Gastrocnemius medialis (tissue), 4 donors: ENCODE measurements around the gene TPD52L1. TPM values are rescaled to one million over a fixed set of nuclear protein-coding genes. Genes with fewer than 3 reads are reported as not detected.
A peak's percentile ranks its signal among the peaks of the same experiment; 100 is the strongest.

Experiments
- ATAC-seq, 2 donors: fragments of 150-250 bp; one replicate each; pipeline ENCODE4 v1.9.1; 2016
- DNase-seq, 2 donors: peaks; one replicate each; pipeline ENCODE4 v3.0.0-alpha.2; 2019
- H3K27ac ChIP-seq, 4 donors: fragments of 200-600 bp; sonication (generic); 1 replicate in 1 of 4; 2 replicates in 3 of 4; pipeline ENCODE4 v1.5.1; 2016 to 2018; ENCODE audit warnings: mild to moderate bottlenecking in 2 of 4, moderate library complexity in 1 of 4
- H3K27me3 ChIP-seq, 3 donors: fragments of 200-600 bp; sonication (generic) in 2 of 3; 1 replicate in 1 of 3; 2 replicates in 2 of 3; pipeline versions ENCODE4 v1.5.1 to v1.6.0; 2016 to 2019; ENCODE audit warnings: mild to moderate bottlenecking in 1 of 3, moderate library complexity in 1 of 3
- H3K36me3 ChIP-seq, 2 donors: fragments of 200-600 bp; sonication (generic) in 1 of 2; one replicate each; pipeline ENCODE4 v1.5.1; 2017 to 2018
- H3K4me1 ChIP-seq, 2 donors: fragments of 200-600 bp; sonication (generic) in 1 of 2; one replicate each; pipeline ENCODE4 v1.5.1; 2016 to 2017; ENCODE audit warnings: mild to moderate bottlenecking in 2 of 2
- H3K4me3 ChIP-seq, 4 donors: fragments of 200-600 bp; sonication (generic) in 3 of 4; 1 replicate in 1 of 4; 2 replicates in 3 of 4; pipeline ENCODE4 v1.5.1; 2016 to 2019; ENCODE audit warnings: mild to moderate bottlenecking in 2 of 4
- H3K9me3 ChIP-seq, 3 donors: fragments of 200-600 bp; sonication (generic) in 2 of 3; 1 replicate in 1 of 3; 2 replicates in 2 of 3; pipeline ENCODE4 v1.5.1; 2016 to 2019
- POLR2A ChIP-seq, 2 donors: fragments of 450-650 bp; IDR thresholded peaks; one replicate each; pipeline ENCODE4 v1.6.1; 2017; ENCODE audit warnings: antibody characterized with exemption in 2 of 2, mild to moderate bottlenecking in 2 of 2, moderate library complexity in 2 of 2
- in situ Hi-C, 4 donors: fragments of 200-750 bp; cut with MboI; loops; one replicate each; pipeline versions ENCODE4 v1.15.0 to v1.8.0; 2017; ENCODE audit warnings: low sequenced_read_pairs in 4 of 4
- intact Hi-C: fragments of 100-400 bp; cut with DNase I; formaldehyde crosslinking; loops from one replicate; pipeline ENCODE4 v1.15.1; 2023; ENCODE audit warnings: low total_unique reads
- total RNA-seq, 4 donors: library from RNA; depleted of rRNA; stranded (reverse); fragments of >200 nt; gene quantifications; one replicate each; pipeline versions ENCODE4 v1.1.0 to v1.2.3, GENCODE V29; 2016
- TF ChIP-seq, protein P1 (sequence below), 5 experiments: fragments of 450-650 bp in 3 of 5; fragments of 200-600 bp in 2 of 5; sonication (generic) in 2 of 5; IDR thresholded peaks in 4 of 5; conservative IDR thresholded peaks in 1 of 5; 1 replicate in 4 of 5; 2 replicates in 1 of 5; pipeline ENCODE4 v1.5.1; 2016 to 2019; ENCODE audit warnings: antibody characterized with exemption in 5 of 5, mild to moderate bottlenecking in 3 of 5, moderate library complexity in 3 of 5

TPD52L1 gene
- total RNA-seq, 4 donors from 2014 or later, result 47.6 to 152 (median 123) TPM

DNA sequence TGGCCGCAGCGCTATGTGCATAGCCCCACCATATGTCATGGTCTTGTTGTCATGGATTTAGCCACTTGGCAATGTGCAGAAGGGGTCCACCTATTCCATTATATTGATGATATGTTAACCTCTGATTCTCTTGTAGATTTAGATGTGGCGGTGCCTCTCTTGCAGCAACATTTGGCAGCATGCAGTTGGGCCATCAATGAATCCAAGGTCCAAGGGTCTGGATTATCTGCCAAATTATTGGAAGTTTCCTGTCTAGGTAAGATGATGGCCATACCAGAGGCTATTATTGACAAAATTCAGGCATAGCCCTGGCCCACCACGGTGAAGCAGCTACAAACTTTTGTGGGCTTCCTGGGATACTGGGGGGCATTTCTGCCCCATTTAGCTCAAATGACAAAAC, 116.8 kb downstream of the TPD52L1 start:
- DNase-seq (no peak), ATAC-seq (no peak)
- TF ChIP-seq POLR2A (IDR thresholded peaks at IDR 0.05), result no peak
- TF ChIP-seq, protein P1, sequence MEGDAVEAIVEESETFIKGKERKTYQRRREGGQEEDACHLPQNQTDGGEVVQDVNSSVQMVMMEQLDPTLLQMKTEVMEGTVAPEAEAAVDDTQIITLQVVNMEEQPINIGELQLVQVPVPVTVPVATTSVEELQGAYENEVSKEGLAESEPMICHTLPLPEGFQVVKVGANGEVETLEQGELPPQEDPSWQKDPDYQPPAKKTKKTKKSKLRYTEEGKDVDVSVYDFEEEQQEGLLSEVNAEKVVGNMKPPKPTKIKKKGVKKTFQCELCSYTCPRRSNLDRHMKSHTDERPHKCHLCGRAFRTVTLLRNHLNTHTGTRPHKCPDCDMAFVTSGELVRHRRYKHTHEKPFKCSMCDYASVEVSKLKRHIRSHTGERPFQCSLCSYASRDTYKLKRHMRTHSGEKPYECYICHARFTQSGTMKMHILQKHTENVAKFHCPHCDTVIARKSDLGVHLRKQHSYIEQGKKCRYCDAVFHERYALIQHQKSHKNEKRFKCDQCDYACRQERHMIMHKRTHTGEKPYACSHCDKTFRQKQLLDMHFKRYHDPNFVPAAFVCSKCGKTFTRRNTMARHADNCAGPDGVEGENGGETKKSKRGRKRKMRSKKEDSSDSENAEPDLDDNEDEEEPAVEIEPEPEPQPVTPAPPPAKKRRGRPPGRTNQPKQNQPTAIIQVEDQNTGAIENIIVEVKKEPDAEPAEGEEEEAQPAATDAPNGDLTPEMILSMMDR (IDR thresholded peaks at IDR 0.05 in 4 of 5, conservative IDR thresholded peaks at IDR 0.05 in 1 of 5), result no peak
- intact Hi-C loops (no loop called here), in situ Hi-C loops (loop anchor here in 1 of 4 donors (25.0 kb wide), 1 partner anchor 108 kb away; the partner anchor contains the start of gene TPD52L1)
- Histone ChIP-seq H3K9me3 (no peaks in the 10 kb centered on the region), H3K36me3 (peaks cover 0 to 4% of the 10 kb centered on the region in 2 donors), H3K4me3 (no peak overlapping the region), H3K27ac (no peak overlapping the region), H3K27me3 (no peaks in the 10 kb centered on the region), H3K4me1 (peaks cover 5 to 6% of the 10 kb centered on the region in 2 donors)

DNA sequence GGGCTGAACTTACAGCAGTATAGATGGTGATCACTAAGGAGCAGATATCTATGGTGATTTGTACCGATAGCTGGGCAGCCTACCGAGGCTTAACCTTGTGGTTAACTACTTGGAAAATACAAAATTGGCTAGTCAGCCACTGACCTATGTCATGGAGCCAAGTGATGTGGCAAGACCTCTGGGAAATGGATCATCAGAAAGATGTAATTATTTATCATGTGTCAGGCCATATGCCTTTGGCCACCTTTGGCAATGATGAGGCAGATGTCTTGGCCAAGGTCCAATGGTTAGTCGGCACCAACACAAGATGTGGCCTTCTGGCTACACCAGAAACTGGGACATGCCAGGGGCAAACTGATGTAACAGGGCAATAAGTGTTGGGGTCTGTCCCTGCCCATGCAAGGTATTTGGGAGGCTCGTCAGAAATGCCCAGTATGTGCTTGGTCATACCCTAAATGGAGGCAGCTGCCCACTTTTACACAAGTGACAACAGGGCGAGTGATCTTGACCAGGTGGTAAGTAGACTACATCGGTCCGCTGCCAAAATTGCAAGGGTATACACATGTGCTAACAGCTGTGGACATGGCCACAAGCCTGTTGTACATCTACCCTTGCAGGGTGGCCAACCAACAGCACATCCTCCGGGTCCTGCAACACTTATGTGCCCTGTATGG, 118.0 kb downstream of the TPD52L1 start:
- TF ChIP-seq, protein P1 (IDR thresholded peaks at IDR 0.05 in 4 of 5, conservative IDR thresholded peaks at IDR 0.05 in 1 of 5), result no peak
- TF ChIP-seq POLR2A (IDR thresholded peaks at IDR 0.05), result no peak
- Histone ChIP-seq H3K4me3 (no peak overlapping the region), H3K4me1 (peaks cover 9 to 11% of the 10 kb centered on the region in 2 donors), H3K27me3 (no peaks in the 10 kb centered on the region), H3K9me3 (no peaks in the 10 kb centered on the region), H3K36me3 (peaks cover 0 to 4% of the 10 kb centered on the region in 2 donors), H3K27ac (no peak overlapping the region)
- DNase-seq (no peak), ATAC-seq (no peak)
- intact Hi-C loops (no loop called here), in situ Hi-C loops (loop anchor here in 1 of 4 donors (25.0 kb wide), 1 partner anchor 109 kb away; the partner anchor contains the start of gene TPD52L1)

DNA sequence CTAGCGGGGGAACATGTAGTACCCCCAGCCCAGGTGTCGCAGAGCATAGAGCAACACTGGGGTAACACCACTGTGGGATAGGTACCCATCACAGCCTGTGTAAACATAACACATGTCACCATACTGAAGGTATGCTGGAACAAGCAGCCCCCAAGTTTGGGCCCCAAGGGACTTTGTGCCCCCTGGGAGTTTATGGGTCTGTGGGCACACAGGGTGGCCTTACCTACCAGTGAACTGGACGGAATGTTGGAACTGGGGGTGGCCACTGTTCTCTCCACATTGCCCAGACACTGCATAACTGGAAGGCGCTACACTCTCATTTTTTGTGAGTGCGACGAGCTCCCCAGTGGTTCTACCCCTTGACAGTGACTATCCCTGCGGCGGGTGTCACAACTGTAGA, 119.7 kb downstream of the TPD52L1 start:
- no peak for ATAC-seq
- Histone ChIP-seq H3K27me3 (no peaks in the 10 kb centered on the region), H3K4me1 (peaks cover 11 to 20% of the 10 kb centered on the region in 2 donors), H3K27ac (no peak overlapping the region), H3K36me3 (peaks cover 0 to 4% of the 10 kb centered on the region in 2 donors), H3K4me3 (no peak overlapping the region), H3K9me3 (no peaks in the 10 kb centered on the region)
- intact Hi-C loops, result no loop called here
- no peak for DNase-seq
- in situ Hi-C loops, result loop anchor here in 1 of 4 donors (25.0 kb wide), 1 partner anchor 111 kb away; the partner anchor contains the start of gene TPD52L1
- TF ChIP-seq POLR2A (IDR thresholded peaks at IDR 0.05), result no peak

DNA sequence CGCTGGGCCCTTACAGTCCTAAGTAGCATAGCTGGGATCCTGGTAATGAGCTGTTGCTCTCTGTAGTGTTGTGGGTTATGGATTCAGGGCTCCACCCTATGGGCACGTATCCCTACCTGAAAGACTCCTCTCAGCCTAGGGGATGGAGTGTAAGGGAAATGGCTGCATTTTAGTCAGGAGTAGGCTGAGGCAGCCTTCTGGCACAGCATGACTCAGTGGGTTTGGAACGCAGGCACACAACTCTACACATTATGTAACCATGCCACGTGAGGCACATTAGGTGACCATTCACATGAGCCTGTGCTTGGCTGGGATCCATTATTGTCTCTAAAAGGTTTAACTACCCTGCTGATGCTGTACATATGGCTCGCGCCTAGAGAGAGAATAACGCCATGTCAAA, 120.4 kb downstream of the TPD52L1 start:
- intact Hi-C loops, result no loop called here

DNA sequence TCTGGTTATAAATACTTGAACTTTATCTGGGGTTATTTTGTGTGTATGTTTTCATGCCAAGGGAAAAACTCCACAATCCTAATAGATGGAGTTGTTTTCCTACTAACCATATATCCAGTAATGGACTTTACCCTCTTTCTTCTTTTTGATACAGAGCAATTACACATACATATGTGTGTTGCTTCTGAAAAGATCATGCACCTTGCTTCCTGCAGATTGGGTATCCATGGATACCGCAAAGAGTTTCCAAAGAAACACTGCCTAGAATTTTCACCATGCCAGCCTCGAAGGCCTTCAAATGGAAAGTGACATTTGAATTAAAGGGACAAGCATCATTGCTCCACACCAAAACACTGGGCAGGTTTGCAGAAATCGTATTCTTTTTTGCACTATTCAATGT, 121.4 kb downstream of the TPD52L1 start:
- no peak for TF ChIP-seq POLR2A (IDR thresholded peaks at IDR 0.05)
- TF ChIP-seq, protein P1 (IDR thresholded peaks at IDR 0.05 in 4 of 5, conservative IDR thresholded peaks at IDR 0.05 in 1 of 5), result no peak
- Histone ChIP-seq H3K9me3 (no peaks in the 10 kb centered on the region), H3K4me1 (peaks cover 19 to 29% of the 10 kb centered on the region in 2 donors), H3K36me3 (peaks cover 0 to 4% of the 10 kb centered on the region in 2 donors), H3K4me3 (no peak overlapping the region), H3K27me3 (no peaks in the 10 kb centered on the region), H3K27ac (peak overlapping the region in 1 of 4 donors; percentile 23)
- no peak for DNase-seq
- no peak for ATAC-seq
- intact Hi-C loops (no loop called here), in situ Hi-C loops (loop anchor here in 2 of 4 donors (25.0 kb wide), 2 partner anchors 113 to 288 kb away; partner anchors contain the start of gene TPD52L1 (in 1 of the 2))

More for the DNA sequence above, 120.4 kb downstream of the TPD52L1 start:
- H3K27me3 ChIP-seq, result no peaks in the 10 kb centered on the region
- no peak overlapping the region for H3K4me3 ChIP-seq
- H3K4me1 ChIP-seq, result peaks cover 18 to 27% of the 10 kb centered on the region in 2 donors
- H3K27ac ChIP-seq, result peak overlapping the region in 3 of 4 donors; percentile 1 to 43 (median 24)
- in situ Hi-C loops, result loop anchor here in 1 of 4 donors (25.0 kb wide), 1 partner anchor 112 kb away; the partner anchor contains the start of gene TPD52L1
- peak in 1 of 2 donors; percentile 29 for DNase-seq
- no peaks in the 10 kb centered on the region for H3K9me3 ChIP-seq
- H3K36me3 ChIP-seq, result peaks cover 0 to 4% of the 10 kb centered on the region in 2 donors
- peak; percentile 31 to 67 for ATAC-seq
- TF ChIP-seq, protein P1 (IDR thresholded peaks at IDR 0.05 in 4 of 5, conservative IDR thresholded peaks at IDR 0.05 in 1 of 5), result no peak
- TF ChIP-seq POLR2A (IDR thresholded peaks at IDR 0.05), result no peak
